GM21825 (cell line): Measurements from ENCODE around the gene HCN4.
"Not testable (repeated sequence)": the region's sequence is repeated elsewhere in the genome, so short reads cannot be mapped to it uniquely, and the experiment has no call there.

ENCODE experiments used
- ATAC-seq: cut with Tn5 transposase; IDR thresholded peaks from one replicate; pipeline ENCODE4 v1.9.1; 2021; ENCODE audit warnings: mild to moderate bottlenecking, moderate library complexity; ENCODE audit not compliant: unreplicated experiment

Gene HCN4

GRCh38 chr15:73300286-73300685, 68.5 kb downstream of the HCN4 start:
- ATAC-seq = not testable (repeated sequence)

GRCh38 chr15:73298522-73299245, 70.1 kb downstream of the HCN4 start:
- ATAC-seq = no peak

- no peak for ATAC-seq
Observed at GRCh38 chr15:73296609-73297353, 72.0 kb downstream of the HCN4 start.

- ATAC-seq = no peak
Observed at GRCh38 chr15:73295630-73296286, 73.0 kb downstream of the HCN4 start.

GRCh38 chr15:73293773-73294172, 75.0 kb downstream of the HCN4 start:
- no peak for ATAC-seq

- ATAC-seq = no peak
Observed at GRCh38 chr15:73291441-73291840, 77.3 kb downstream of the HCN4 start.

- ATAC-seq = no peak
Observed at GRCh38 chr15:73287019-73287418, 81.7 kb downstream of the HCN4 start.

GRCh38 chr15:73286311-73286710, 82.4 kb downstream of the HCN4 start:
- ATAC-seq = no peak

GRCh38 chr15:73284090-73284716, 84.6 kb downstream of the HCN4 start:
- no peak for ATAC-seq

GRCh38 chr15:73283366-73283962, 85.3 kb downstream of the HCN4 start:
- ATAC-seq = no peak

GRCh38 chr15:73282567-73283365, 86.0 kb downstream of the HCN4 start:
- no peak for ATAC-seq

GRCh38 chr15:73275862-73276261, 92.9 kb downstream of the HCN4 start:
- no peak for ATAC-seq

- ATAC-seq = no peak
Observed at GRCh38 chr15:73273181-73274002, 95.4 kb downstream of the HCN4 start.

GRCh38 chr15:73270366-73271097, 98.2 kb downstream of the HCN4 start:
- no peak for ATAC-seq
